Fibroblast of peridontal ligament (primary cell): Measurements from ENCODE around the gene PPARGC1A.
A peak's percentile ranks its signal among the peaks of the same experiment; 100 is the strongest.

Source experiments
- DNase-seq: peaks from one replicate; pipeline ENCODE4 v3.0.0-alpha.2; 2010; ENCODE audit errors: extremely low read depth

Gene PPARGC1A

GRCh38 chr4:23909671-23910070, 19.8 kb upstream of the PPARGC1A start:
- DNase-seq = no peak

- DNase-seq = no peak
Observed at GRCh38 chr4:23906839-23907238, 17.0 kb upstream of the PPARGC1A start.

GRCh38 chr4:23904639-23905071, 14.8 kb upstream of the PPARGC1A start:
- DNase-seq = peak; percentile 33

GRCh38 chr4:23903859-23904438, 14.1 kb upstream of the PPARGC1A start:
- peak; percentile 52 for DNase-seq

- DNase-seq = no peak
Observed at GRCh38 chr4:23902222-23902804, 12.5 kb upstream of the PPARGC1A start.

GRCh38 chr4:23900636-23901035, 10.8 kb upstream of the PPARGC1A start:
- no peak for DNase-seq

- no peak for DNase-seq
Observed at GRCh38 chr4:23899565-23899964, 9.7 kb upstream of the PPARGC1A start.

- no peak for DNase-seq
Observed at GRCh38 chr4:23897564-23898109, 7.8 kb upstream of the PPARGC1A start.

GRCh38 chr4:23894021-23894420, 4.2 kb upstream of the PPARGC1A start:
- no peak for DNase-seq

- DNase-seq = no peak
Observed at GRCh38 chr4:23891064-23891421, 1.2 kb upstream of the PPARGC1A start.

- DNase-seq = peak; percentile 47
Observed at GRCh38 chr4:23890369-23891063, 669 bp upstream of the PPARGC1A start.

- no peak for DNase-seq
Observed at GRCh38 chr4:23889391-23889790, 456 bp downstream of the PPARGC1A start.

GRCh38 chr4:23888421-23889319, 1.2 kb downstream of the PPARGC1A start:
- DNase-seq = peak; percentile 77

GRCh38 chr4:23887989-23888388, 1.9 kb downstream of the PPARGC1A start:
- no peak for DNase-seq

- DNase-seq = no peak
Observed at GRCh38 chr4:23887173-23887572, 2.7 kb downstream of the PPARGC1A start.

- DNase-seq = no peak
Observed at GRCh38 chr4:23885943-23886590, 3.8 kb downstream of the PPARGC1A start.

GRCh38 chr4:23884741-23885140, 5.1 kb downstream of the PPARGC1A start:
- no peak for DNase-seq

GRCh38 chr4:23884261-23884660, 5.6 kb downstream of the PPARGC1A start:
- no peak for DNase-seq

GRCh38 chr4:23882976-23883531, 6.8 kb downstream of the PPARGC1A start:
- no peak for DNase-seq

GRCh38 chr4:23881674-23882337, 8.0 kb downstream of the PPARGC1A start:
- no peak for DNase-seq

- DNase-seq = no peak
Observed at GRCh38 chr4:23881052-23881501, 8.8 kb downstream of the PPARGC1A start.
